ENCODE measurements around the gene PCBD2.

- TF ChIP-seq CTCF (conservative IDR thresholded peaks at IDR 0.05 in 1 of 2, IDR thresholded peaks at IDR 0.05 in 1 of 2; ENCODE audit: low read depth in 1 of 2, low read length in 2 of 2) (no peak), EZH2 (IDR thresholded peaks at IDR 0.05; ENCODE audit: low read length, missing control alignments) (no peak)
Measured at GRCh38 chr5:134938030-134938429, 33.1 kb downstream of the PCBD2 start.

Measured in fibroblast of lung (primary cell).